22Rv1 (cell line): Measurements from ENCODE around the gene REC8.

Experiments
- H3K27ac ChIP-seq: fragments of 450-650 bp; 2 replicates; pipeline ENCODE4 v1.5.1; 2017
- CTCF ChIP-seq: fragments of 450-650 bp; IDR thresholded peaks from 2 replicates; pipeline ENCODE4 v1.5.1; 2017; ENCODE audit warnings: mild to moderate bottlenecking
- ZFX ChIP-seq: fragments of 450-650 bp; IDR thresholded peaks from 2 replicates; pipeline ENCODE4 v1.6.1; 2017; ENCODE audit warnings: antibody characterized with exemption, borderline replicate concordance

REC8 gene

DNA sequence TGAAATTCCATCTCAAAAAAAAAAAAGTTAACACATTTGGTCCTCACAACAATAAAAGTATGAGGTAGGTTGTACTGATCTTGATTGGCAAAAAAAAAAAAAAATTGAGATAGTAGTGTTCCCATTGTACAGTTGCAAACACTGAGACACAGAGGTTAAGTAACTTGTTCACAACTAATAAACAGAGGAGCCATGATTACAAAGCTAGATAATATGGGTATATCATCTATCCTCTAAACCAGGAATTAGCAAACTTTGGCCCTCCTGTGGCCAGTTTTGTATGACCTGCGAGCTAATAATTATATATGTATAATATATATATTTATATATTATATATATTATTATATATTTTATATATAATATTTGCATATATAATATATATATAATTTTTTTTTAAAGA is 38.1 kb upstream of the REC8 start:
- TF ChIP-seq CTCF, result no peak
- no peak for TF ChIP-seq ZFX
- H3K27ac ChIP-seq, result no peak overlapping the region

GRCh38 chr14:24135584-24135833 is 36.4 kb upstream of the REC8 start:
- no peak for TF ChIP-seq CTCF
- TF ChIP-seq ZFX, result no peak
- H3K27ac ChIP-seq, result peak overlapping the region; percentile 94

DNA sequence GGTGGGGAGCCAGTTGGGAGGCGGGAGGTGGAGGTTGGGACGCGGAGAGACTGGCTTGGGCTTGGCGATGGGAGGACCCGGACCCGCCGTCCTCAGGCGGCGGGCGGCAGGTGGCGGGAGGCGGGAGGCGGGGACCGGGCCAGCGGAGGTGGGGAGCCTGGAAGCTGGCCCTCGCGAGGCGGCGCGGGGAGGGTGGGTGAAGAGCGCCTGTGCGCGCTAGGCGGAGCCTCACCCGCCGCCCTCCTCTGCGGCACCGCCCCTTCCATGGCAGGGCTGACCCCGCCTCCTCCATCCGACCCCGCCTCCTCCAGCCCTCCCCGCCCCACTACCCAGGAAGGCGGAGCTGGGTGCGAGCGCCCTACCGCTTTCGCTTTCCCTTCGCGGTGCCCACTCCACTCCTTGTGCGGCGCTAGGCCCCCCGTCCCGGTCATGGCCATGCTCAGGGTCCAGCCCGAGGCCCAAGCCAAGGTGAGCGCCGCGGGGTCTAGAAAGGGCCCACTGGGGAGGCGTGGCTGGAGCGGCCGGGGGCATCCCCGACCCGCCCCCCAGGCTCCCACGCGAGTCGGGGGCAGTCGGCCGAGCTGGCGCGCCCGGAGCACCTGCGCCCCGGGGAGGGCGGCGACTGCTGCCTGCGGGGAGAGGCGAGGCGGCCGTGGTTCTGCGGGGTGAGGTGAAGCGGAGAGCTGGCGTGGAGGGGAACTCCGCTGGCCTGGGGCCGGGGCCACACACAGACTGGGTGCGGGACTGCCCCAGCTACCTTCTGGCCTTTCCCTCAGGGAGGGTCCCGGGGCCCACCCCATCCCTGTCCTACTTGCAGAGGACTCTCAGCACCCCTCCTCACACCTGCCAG is 35.8 kb upstream of the REC8 start, which contains the start of gene PSME1:
Gene PSME1, plus strand, starts transcription at position 361 of the 850 bp plus-strand sequence. Its CDS starts 69 bp downstream, at position 430.
- TF ChIP-seq ZFX, result no peak
- no peak for TF ChIP-seq CTCF
- peak within 1 kb of the TSS; percentile 94 for H3K27ac ChIP-seq

DNA sequence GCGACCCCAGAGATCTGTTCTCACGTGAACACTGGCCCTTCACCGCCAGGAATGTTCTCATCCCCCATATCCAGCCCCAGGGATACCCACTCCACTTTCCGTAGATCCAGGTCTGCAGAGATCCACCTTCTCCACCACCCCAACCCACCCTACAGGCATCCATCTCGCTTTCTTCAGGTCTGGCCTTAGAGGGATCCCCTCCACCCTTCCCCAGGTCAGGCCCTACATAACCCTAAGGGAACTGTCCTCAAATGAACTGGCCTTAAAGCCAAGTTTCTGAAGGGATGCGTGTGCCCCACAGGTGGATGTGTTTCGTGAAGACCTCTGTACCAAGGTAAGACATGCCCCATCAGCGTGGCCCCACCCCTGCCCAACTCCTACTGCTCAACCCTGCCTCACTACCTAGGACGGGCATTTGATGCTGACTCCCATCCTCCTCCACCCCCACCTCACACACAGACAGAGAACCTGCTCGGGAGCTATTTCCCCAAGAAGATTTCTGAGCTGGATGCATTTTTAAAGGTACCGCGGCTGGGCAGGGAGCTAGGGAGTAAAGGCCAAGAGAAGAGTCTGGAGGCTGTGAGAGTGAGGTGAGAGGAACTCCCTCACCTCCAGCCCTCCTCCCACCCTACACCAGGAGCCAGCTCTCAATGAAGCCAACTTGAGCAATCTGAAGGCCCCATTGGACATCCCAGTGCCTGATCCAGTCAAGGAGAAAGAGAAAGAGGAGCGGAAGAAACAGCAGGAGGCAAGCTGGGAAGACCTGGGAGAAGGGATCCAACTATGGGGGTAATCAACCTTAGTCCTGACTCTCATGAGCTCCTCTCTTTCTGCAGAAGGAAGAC is 35.0 kb upstream of the REC8 start:
- TF ChIP-seq CTCF (no peak), ZFX (no peak)
- H3K27ac ChIP-seq, result peak overlapping the region; percentile 94

DNA sequence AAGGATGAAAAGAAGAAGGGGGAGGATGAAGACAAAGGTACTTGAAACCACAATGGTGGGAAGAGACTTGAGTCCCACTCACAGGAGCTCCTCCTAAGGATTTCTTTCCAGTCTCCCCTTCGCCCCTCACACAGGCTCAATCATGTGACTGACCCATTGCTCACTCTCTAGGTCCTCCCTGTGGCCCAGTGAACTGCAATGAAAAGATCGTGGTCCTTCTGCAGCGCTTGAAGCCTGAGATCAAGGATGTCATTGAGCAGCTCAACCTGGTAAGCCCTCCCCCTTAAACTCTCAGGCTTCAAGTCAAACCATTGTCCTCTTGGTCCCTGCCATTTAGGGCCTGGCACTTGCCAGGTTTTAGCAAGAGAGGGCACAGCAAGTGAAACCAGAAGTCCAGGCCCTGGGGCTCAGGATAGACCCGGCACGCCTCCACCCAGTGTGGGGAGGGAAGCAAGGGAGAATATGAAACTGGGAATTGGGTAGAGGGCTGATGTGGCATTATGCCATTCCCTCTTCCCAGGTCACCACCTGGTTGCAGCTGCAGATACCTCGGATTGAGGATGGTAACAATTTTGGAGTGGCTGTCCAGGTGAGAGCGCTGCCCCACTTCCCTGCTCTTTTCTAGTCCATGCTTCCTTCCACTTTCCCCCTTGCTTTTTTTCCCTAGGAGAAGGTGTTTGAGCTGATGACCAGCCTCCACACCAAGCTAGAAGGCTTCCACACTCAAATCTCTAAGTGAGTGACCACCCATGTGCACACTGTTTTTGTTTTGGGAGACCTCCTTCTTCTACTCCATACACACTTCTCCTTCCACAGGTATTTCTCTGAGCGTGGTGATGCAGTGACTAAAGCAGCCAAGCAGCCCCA is 34.1 kb upstream of the REC8 start:
- TF ChIP-seq ZFX (no peak), CTCF (no peak)
- H3K27ac ChIP-seq, result peak overlapping the region; percentile 94

- H3K27ac ChIP-seq, result peak overlapping the region; percentile 94
- TF ChIP-seq CTCF, result no peak
- no peak for TF ChIP-seq ZFX
These were observed 33.2 kb upstream of the REC8 start for GRCh38 chr14:24138396-24139271.
